Keratinocyte (primary cell): ENCODE results near the gene AFAP1L1. TPM values are rescaled to one million over a fixed set of nuclear protein-coding genes. Genes with fewer than 3 reads are reported as not detected.
A peak's percentile ranks its signal among the peaks of the same experiment; 100 is the strongest.

Source experiments
- DNase-seq: peaks from one replicate; pipeline ENCODE4 v3.0.0-alpha.2; 2011; ENCODE audit warnings: low read depth, missing footprints, low spot score
- FAIRE-seq: peaks from 2 replicates; lab custom pipeline; 2011; peaks lifted over from hg19 to GRCh38; lab: Jason Lieb, UNC
- H2AFZ ChIP-seq: 2 replicates; pipeline ENCODE4 v1.6.0; 2012; ENCODE audit warnings: low read length, control low read depth, inconsistent platforms; ENCODE audit not compliant: control insufficient read depth
- H3K27ac ChIP-seq: 2 replicates; pipeline ENCODE4 v1.5.1; 2011; ENCODE audit warnings: low read length; ENCODE audit not compliant: control insufficient read depth, insufficient read depth
- H3K27me3 ChIP-seq: 3 replicates; pipeline ENCODE4 v1.6.0; 2011; ENCODE audit warnings: low read length; ENCODE audit not compliant: control insufficient read depth, insufficient read depth; ENCODE audit errors: extremely low read depth
- H3K36me3 ChIP-seq, 2 experiments: 2 replicates in 1 of 2; 3 replicates in 1 of 2; pipeline ENCODE4 v1.5.1; 2011; ENCODE audit warnings: low read length in 2 of 2, mild to moderate bottlenecking in 1 of 2; ENCODE audit not compliant: control insufficient read depth in 2 of 2, insufficient read depth in 2 of 2; ENCODE audit errors: extremely low read depth in 1 of 2
- H3K4me1 ChIP-seq: 3 replicates; pipeline ENCODE4 v1.5.1; 2011; ENCODE audit warnings: low read length; ENCODE audit not compliant: control insufficient read depth, insufficient read depth; ENCODE audit errors: extremely low read depth
- H3K4me2 ChIP-seq: 3 replicates; pipeline ENCODE4 v1.6.0; 2011; ENCODE audit warnings: low read depth, low read length; ENCODE audit not compliant: control insufficient read depth, insufficient read depth; ENCODE audit errors: extremely low read depth
- H3K4me3 ChIP-seq, 3 experiments: fragments of 200-600 bp in 1 of 3; sonication (generic) in 1 of 3; 2 replicates in 2 of 3; 3 replicates in 1 of 3; pipeline ENCODE4 v1.5.1; 2011 to 2016; ENCODE audit warnings: low read length in 3 of 3, mild to moderate bottlenecking in 3 of 3, control low read depth in 2 of 3, inconsistent platforms in 1 of 3, low read depth in 1 of 3, mixed read lengths in 1 of 3, mixed run types in 1 of 3, moderate library complexity in 1 of 3; ENCODE audit not compliant: control insufficient read depth in 2 of 3, insufficient read depth in 2 of 3; ENCODE audit errors: extremely low read depth in 1 of 3
- H3K79me2 ChIP-seq: 2 replicates; pipeline ENCODE4 v1.6.0; 2012; ENCODE audit warnings: low read length; ENCODE audit not compliant: control insufficient read depth, insufficient read depth
- H3K9ac ChIP-seq: 3 replicates; pipeline ENCODE4 v1.6.0; 2011; ENCODE audit warnings: low read length; ENCODE audit not compliant: control insufficient read depth, insufficient read depth; ENCODE audit errors: extremely low read depth
- H3K9me1 ChIP-seq: 3 replicates; pipeline ENCODE4 v1.6.0; 2011; ENCODE audit warnings: low read length; ENCODE audit not compliant: control insufficient read depth, insufficient read depth; ENCODE audit errors: extremely low read depth
- H3K9me3 ChIP-seq: 2 replicates; pipeline ENCODE4 v1.5.1; 2012; ENCODE audit warnings: low read depth, low read length; ENCODE audit not compliant: control insufficient read depth
- H4K20me1 ChIP-seq: 3 replicates; pipeline ENCODE4 v1.6.0; 2011; ENCODE audit warnings: low read length; ENCODE audit not compliant: control insufficient read depth, insufficient read depth; ENCODE audit errors: extremely low read depth
- EZH2 ChIP-seq: IDR thresholded peaks from one replicate; pipeline ENCODE4 v1.6.1; 2012; ENCODE audit warnings: inconsistent platforms, mild to moderate bottlenecking, low read length, moderate library complexity
- dilution Hi-C: fragments of 300-500 bp; cut with MboI; formaldehyde crosslinking; loops from one replicate; pipeline ENCODE4 v1.7.0; 2020; ENCODE audit warnings: low sequenced_read_pairs; ENCODE audit not compliant: extremely low pct_ligation_motif_present
- polyA plus RNA-seq, 5 experiments: library from polyadenylated mRNA; depleted of rRNA in 3 of 5; stranded (reverse) in 3 of 5; stranded (forward) in 1 of 5; unstranded in 1 of 5; fragments of >200 nt; gene quantifications; 1 replicate in 1 of 5; 2 replicates in 3 of 5; 3 replicates in 1 of 5; pipeline versions ENCODE4 v1.2.1 to v1.2.3, GENCODE V29; 2011 to 2012; ENCODE audit warnings: missing spikeins in 2 of 5, low read depth in 1 of 5, low replicate concordance in 1 of 5
- TF ChIP-seq, protein P1 (sequence below), 3 experiments: IDR thresholded peaks in 1 of 3; conservative IDR thresholded peaks in 1 of 3; optimal IDR thresholded peaks in 1 of 3; 2 replicates in 2 of 3; 3 replicates in 1 of 3; pipeline versions ENCODE3 to v1.5.1; 2011; ENCODE audit warnings: low read length in 3 of 3, mild to moderate bottlenecking in 3 of 3, moderate library complexity in 2 of 3, control low read depth in 1 of 3, inconsistent platforms in 1 of 3; ENCODE audit not compliant: insufficient read depth in 2 of 3; ENCODE audit errors: extremely low read depth in 1 of 3

The AFAP1L1 gene
- polyA plus RNA-seq, 1 donor (not counting 4 experiments of a cell fraction or from before 2014, with no cell fraction given), result 4.6 TPM

GRCh38 chr5:149323621-149324205 is 52.1 kb downstream of the AFAP1L1 start:
- no peak overlapping the region for H3K4me2 ChIP-seq
- no peak for TF ChIP-seq EZH2
- TF ChIP-seq, protein P1, sequence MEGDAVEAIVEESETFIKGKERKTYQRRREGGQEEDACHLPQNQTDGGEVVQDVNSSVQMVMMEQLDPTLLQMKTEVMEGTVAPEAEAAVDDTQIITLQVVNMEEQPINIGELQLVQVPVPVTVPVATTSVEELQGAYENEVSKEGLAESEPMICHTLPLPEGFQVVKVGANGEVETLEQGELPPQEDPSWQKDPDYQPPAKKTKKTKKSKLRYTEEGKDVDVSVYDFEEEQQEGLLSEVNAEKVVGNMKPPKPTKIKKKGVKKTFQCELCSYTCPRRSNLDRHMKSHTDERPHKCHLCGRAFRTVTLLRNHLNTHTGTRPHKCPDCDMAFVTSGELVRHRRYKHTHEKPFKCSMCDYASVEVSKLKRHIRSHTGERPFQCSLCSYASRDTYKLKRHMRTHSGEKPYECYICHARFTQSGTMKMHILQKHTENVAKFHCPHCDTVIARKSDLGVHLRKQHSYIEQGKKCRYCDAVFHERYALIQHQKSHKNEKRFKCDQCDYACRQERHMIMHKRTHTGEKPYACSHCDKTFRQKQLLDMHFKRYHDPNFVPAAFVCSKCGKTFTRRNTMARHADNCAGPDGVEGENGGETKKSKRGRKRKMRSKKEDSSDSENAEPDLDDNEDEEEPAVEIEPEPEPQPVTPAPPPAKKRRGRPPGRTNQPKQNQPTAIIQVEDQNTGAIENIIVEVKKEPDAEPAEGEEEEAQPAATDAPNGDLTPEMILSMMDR (optimal IDR thresholded peaks at IDR 0.05 in 1 of 3, IDR thresholded peaks at IDR 0.05 in 1 of 3, conservative IDR thresholded peaks at IDR 0.05 in 1 of 3; ENCODE audit: extremely low read depth in 1 of 3, insufficient read depth in 2 of 3, low read length in 3 of 3), result no peak
- DNase-seq (no peak), FAIRE-seq (no peak)
- no peaks in the 10 kb centered on the region for H3K9me3 ChIP-seq
- peaks cover 2% of the 10 kb centered on the region for H3K9me1 ChIP-seq
- H3K36me3 ChIP-seq, result peaks cover 0 to 4% of the 10 kb centered on the region in 2 experiments
- dilution Hi-C loops, result no loop called here
- no peaks in the 10 kb centered on the region for H3K79me2 ChIP-seq
- no peak overlapping the region for H3K4me3 ChIP-seq
- H3K27ac ChIP-seq, result no peak overlapping the region
- H2AFZ ChIP-seq, result no peak overlapping the region
- peaks cover 34% of the 10 kb centered on the region for H3K4me1 ChIP-seq
- no peaks in the 10 kb centered on the region for H3K27me3 ChIP-seq
- H4K20me1 ChIP-seq, result no peaks in the 10 kb centered on the region
- H3K9ac ChIP-seq, result no peak overlapping the region

DNA sequence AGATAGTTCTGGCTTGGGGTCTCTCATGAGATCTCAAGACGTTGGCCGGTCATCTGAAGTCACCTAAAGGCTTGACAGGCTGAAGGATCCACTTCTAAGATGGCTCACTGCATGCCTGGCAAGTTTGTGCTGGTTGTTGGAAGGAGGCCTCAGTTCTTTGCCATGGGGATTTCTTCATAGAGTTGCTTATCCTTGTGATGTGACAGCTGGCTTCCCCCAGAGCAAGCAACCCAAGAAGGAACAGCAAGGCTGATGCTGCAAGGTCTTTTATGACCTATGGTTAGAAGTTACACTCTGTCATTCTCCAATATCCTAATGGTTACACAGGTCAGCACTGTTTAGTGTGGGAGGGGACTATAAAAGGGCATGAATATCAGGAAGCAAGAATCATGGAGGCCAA is 53.0 kb downstream of the AFAP1L1 start:
- TF ChIP-seq, protein P1 (optimal IDR thresholded peaks at IDR 0.05 in 1 of 3, IDR thresholded peaks at IDR 0.05 in 1 of 3, conservative IDR thresholded peaks at IDR 0.05 in 1 of 3; ENCODE audit: extremely low read depth in 1 of 3, insufficient read depth in 2 of 3, low read length in 3 of 3), result no peak
- no peak for TF ChIP-seq EZH2
- Histone ChIP-seq H4K20me1 (no peaks in the 10 kb centered on the region), H3K9ac (no peak overlapping the region), H3K27me3 (no peaks in the 10 kb centered on the region), H3K79me2 (no peaks in the 10 kb centered on the region), H3K4me3 (no peak overlapping the region), H3K27ac (peak overlapping the region; percentile 47), H2AFZ (peak overlapping the region; percentile 4), H3K4me1 (peaks cover 34% of the 10 kb centered on the region), H3K9me3 (no peaks in the 10 kb centered on the region), H3K4me2 (peak overlapping the region; percentile 65), H3K9me1 (peaks cover 2% of the 10 kb centered on the region), H3K36me3 (peaks cover under 1 to 4% of the 10 kb centered on the region in 2 experiments)
- DNase-seq (no peak), FAIRE-seq (peak; percentile 5)
- dilution Hi-C loops, result no loop called here
